ENCODE data around the gene IQUB.
"Not testable (repeated sequence)": the region's sequence is repeated elsewhere in the genome, so short reads cannot be mapped to it uniquely, and the experiment has no call there.

IQUB gene

DNA sequence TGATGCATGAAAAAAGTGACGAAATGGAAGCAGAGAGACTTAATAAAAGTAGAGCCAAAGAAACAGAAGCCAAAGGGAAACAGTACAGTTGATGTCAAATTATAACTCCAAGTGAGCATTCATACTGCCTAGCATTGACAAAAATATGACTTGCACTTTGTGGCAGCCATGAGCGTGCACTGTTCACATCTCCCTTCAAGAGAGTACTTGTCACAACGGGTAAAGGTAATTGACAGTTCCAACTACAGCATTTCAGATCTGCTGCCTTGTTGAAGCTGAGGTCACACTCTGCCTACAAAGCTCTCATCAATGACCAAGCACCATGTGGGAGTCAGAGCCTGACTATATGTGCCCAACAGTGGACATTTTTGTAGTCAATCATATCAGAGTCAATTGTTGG is 54.3 kb downstream of the IQUB start:
- no peak overlapping the region for H3K9ac ChIP-seq (ENCODE audit: low read length)
- H3K4me1 ChIP-seq (ENCODE audit: control insufficient read depth, low read depth, low read length), result no peaks in the 10 kb centered on the region
- H3K9me3 ChIP-seq (ENCODE audit: control insufficient read depth, low read depth, low read length), result no peaks in the 10 kb centered on the region
- no peak overlapping the region for H3K27ac ChIP-seq (ENCODE audit: low read length)
- no peak overlapping the region for H3K4me3 ChIP-seq (ENCODE audit: low read length)
- H3K27me3 ChIP-seq (ENCODE audit: control insufficient read depth, insufficient read depth, low read length), result no peaks in the 10 kb centered on the region
- no peaks in the 10 kb centered on the region for H3K36me3 ChIP-seq (ENCODE audit: control insufficient read depth, low read depth, low read length)

DNA sequence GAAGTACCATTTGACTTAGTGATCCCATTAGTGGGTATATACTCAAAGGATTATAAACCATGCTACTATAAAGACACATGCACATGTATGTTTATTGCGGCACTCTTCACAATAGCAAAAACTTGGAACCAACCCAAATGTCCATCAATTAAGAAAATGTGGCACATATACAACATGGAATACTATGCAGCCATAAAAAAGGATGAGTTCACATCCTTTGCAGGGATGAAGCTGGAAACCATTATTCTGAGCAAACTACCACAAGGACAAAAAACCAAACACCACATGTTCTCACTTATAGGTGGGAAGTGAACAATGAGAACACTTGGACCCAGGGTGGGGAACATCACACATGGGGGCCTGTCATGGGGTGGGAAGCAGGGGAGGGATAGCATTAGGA is 56.3 kb downstream of the IQUB start:
- not testable (repeated sequence) for H3K27me3 ChIP-seq (ENCODE audit: control insufficient read depth, insufficient read depth, low read length); H3K4me3 ChIP-seq (ENCODE audit: low read length)

DNA sequence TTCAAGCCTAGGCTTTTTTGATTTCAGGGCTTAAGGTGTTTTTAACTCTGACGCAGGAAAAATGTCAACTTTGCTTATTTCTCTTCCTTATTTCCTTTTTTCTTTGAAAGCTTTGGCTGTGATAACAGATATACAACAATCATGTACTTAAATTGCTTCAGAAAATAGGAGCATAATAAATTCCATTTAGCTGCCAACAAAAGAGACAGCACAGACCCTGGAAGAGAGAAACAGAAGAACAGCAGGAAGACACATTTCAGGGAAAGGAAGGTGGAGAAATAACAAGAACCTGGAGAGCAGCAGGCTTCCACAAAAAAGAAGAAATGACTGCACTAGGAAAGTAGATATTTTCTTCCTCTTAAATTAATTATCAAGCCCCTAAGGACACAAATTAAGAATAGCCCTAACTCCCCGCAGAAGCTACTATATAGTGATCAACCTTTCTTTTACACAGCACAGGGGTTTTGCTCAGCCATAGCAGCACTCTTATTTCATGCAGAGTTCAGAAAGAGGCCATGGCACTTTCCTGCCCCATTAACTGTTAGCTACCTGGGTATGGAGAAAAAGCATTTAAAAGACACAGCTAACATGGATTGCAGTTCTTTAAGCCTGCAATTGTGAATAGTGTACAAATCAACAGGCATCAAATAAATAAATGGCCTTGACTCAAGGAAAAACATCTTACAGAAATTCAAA is 61.5 kb downstream of the IQUB start:
- Histone ChIP-seq H3K4me3 (ENCODE audit: low read length) (no peak overlapping the region), H3K4me1 (ENCODE audit: control insufficient read depth, low read depth, low read length) (peaks cover 10% of the 10 kb centered on the region), H3K36me3 (ENCODE audit: control insufficient read depth, low read depth, low read length) (no peaks in the 10 kb centered on the region), H3K9ac (ENCODE audit: low read length) (no peak overlapping the region), H3K9me3 (ENCODE audit: control insufficient read depth, low read depth, low read length) (no peaks in the 10 kb centered on the region), H3K27me3 (ENCODE audit: control insufficient read depth, insufficient read depth, low read length) (no peaks in the 10 kb centered on the region), H3K27ac (ENCODE audit: low read length) (no peak overlapping the region)

More for the DNA sequence above, 56.3 kb downstream of the IQUB start:
- not testable (repeated sequence) for H3K27ac ChIP-seq (ENCODE audit: low read length); H3K9me3 ChIP-seq (ENCODE audit: control insufficient read depth, low read depth, low read length); H3K4me1 ChIP-seq (ENCODE audit: control insufficient read depth, low read depth, low read length); H3K9ac ChIP-seq (ENCODE audit: low read length); H3K36me3 ChIP-seq (ENCODE audit: control insufficient read depth, low read depth, low read length)

DNA sequence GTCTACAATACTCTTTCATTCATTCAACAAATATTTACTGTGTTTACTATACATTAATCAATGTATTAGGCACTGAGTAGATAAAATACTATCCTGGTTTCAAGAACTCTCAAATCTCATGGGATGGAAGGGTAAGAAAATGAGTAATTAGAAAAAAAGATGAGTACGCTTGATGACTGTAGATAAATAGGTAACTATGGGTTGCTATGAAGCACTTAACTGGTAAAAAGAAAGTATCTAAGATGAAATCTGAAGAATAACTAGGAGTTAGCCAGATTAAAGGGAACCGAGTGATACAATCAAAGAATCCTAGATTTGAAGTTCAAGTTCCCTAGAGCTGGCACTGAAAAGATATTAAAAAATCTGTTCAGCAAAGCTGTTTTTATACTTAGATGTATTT is 62.1 kb downstream of the IQUB start:
- no peaks in the 10 kb centered on the region for H3K27me3 ChIP-seq (ENCODE audit: control insufficient read depth, insufficient read depth, low read length)
- H3K9me3 ChIP-seq (ENCODE audit: control insufficient read depth, low read depth, low read length), result no peaks in the 10 kb centered on the region
- H3K4me1 ChIP-seq (ENCODE audit: control insufficient read depth, low read depth, low read length), result peaks cover 10% of the 10 kb centered on the region
- H3K9ac ChIP-seq (ENCODE audit: low read length), result no peak overlapping the region
- H3K27ac ChIP-seq (ENCODE audit: low read length), result no peak overlapping the region
- no peak overlapping the region for H3K4me3 ChIP-seq (ENCODE audit: low read length)
- H3K36me3 ChIP-seq (ENCODE audit: control insufficient read depth, low read depth, low read length), result no peaks in the 10 kb centered on the region

DNA sequence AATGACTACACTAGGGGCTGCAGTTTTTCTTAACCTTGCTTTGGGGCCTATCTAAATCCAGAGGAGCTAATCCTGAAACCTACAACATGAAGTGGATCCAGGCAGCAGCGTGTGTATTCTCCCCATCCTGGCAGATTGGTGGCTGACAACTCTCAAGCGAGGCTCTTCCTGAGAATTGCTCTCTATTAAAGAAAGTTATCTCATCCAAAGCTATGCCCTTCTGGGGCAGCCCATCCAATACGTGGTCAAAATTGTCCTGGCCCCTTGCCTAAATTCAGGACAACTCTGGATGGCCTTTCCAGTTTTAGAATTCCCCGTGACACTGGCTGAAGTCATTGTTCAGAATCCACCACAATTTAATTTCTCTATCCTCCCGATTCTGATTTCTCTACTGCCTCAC is 66.1 kb downstream of the IQUB start:
- Histone ChIP-seq H3K27me3 (ENCODE audit: control insufficient read depth, insufficient read depth, low read length) (no peaks in the 10 kb centered on the region), H3K9ac (ENCODE audit: low read length) (no peak overlapping the region), H3K4me1 (ENCODE audit: control insufficient read depth, low read depth, low read length) (peaks cover 10% of the 10 kb centered on the region), H3K4me3 (ENCODE audit: low read length) (no peak overlapping the region), H3K9me3 (ENCODE audit: control insufficient read depth, low read depth, low read length) (no peaks in the 10 kb centered on the region), H3K27ac (ENCODE audit: low read length) (no peak overlapping the region), H3K36me3 (ENCODE audit: control insufficient read depth, low read depth, low read length) (no peaks in the 10 kb centered on the region)

DNA sequence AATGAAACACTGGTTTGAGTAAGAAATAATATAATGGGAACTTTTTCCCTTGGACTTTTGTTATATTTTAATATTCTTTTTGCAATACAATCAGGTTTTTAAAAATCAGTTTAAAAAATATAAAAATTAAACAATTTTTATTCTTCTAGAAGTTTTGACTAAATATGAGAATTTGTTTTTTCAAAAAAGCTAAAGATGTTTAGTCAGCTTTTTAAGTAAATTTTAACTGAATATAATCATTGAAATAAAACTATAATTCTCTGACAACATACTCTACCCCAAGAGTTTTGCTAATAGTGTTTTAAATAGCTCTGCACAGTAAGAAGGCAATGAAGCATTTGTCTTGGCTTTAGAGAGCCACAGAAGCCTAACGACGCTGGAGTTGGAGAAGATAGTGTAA is 70.5 kb downstream of the IQUB start:
- Histone ChIP-seq H3K9me3 (ENCODE audit: control insufficient read depth, low read depth, low read length) (no peaks in the 10 kb centered on the region), H3K27ac (ENCODE audit: low read length) (no peak overlapping the region), H3K36me3 (ENCODE audit: control insufficient read depth, low read depth, low read length) (no peaks in the 10 kb centered on the region), H3K9ac (ENCODE audit: low read length) (no peak overlapping the region), H3K27me3 (ENCODE audit: control insufficient read depth, insufficient read depth, low read length) (no peaks in the 10 kb centered on the region), H3K4me3 (ENCODE audit: low read length) (no peak overlapping the region), H3K4me1 (ENCODE audit: control insufficient read depth, low read depth, low read length) (no peaks in the 10 kb centered on the region)

DNA sequence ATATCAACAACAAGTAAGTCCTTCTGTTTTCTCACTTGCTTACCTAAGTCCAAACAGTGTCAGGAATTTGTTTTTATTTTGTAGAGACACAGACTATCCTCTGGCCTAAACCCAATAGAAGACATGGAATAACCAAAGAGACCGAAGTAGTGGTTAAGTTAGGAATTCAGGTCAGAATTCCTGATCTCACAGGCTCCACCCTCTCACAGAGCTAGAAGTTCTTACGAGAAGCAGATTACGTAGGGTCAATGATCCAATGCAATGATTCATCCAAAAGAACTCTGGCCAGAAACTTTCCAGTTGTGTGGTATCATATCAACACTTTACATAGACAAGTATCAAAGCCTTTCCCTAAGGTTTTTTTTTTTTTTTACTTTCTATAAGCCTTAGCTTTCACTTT is 73.8 kb downstream of the IQUB start:
- Histone ChIP-seq H3K9me3 (ENCODE audit: control insufficient read depth, low read depth, low read length) (no peaks in the 10 kb centered on the region), H3K9ac (ENCODE audit: low read length) (no peak overlapping the region), H3K4me1 (ENCODE audit: control insufficient read depth, low read depth, low read length) (no peaks in the 10 kb centered on the region), H3K36me3 (ENCODE audit: control insufficient read depth, low read depth, low read length) (no peaks in the 10 kb centered on the region), H3K27ac (ENCODE audit: low read length) (no peak overlapping the region), H3K27me3 (ENCODE audit: control insufficient read depth, insufficient read depth, low read length) (no peaks in the 10 kb centered on the region), H3K4me3 (ENCODE audit: low read length) (no peak overlapping the region)

DNA sequence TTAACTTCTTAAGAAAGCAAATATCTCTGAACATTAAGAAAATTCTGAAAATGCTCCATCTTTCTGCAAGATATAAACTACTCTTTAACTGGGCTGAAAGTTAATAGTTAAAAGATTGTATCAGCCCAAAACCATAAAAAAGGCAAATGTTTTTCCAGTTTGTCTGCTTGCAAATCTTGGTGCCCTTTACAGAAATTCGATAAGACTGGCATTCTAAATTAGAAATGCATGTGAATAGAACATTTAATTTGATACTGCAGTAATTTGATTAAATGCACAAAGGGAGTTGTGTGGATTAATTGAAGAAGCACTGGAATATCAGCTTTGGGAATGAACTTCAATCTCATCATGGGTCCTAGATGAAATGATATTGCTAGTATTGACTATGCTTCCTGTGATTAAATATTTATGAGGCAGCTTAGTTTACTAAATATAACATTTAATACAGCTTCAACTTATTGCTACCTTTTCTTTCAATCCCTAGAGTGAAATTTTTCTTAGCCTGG is 78.4 kb downstream of the IQUB start:
- Histone ChIP-seq H3K36me3 (ENCODE audit: control insufficient read depth, low read depth, low read length) (no peaks in the 10 kb centered on the region), H3K27ac (ENCODE audit: low read length) (no peak overlapping the region), H3K27me3 (ENCODE audit: control insufficient read depth, insufficient read depth, low read length) (no peaks in the 10 kb centered on the region), H3K4me3 (ENCODE audit: low read length) (no peak overlapping the region), H3K4me1 (ENCODE audit: control insufficient read depth, low read depth, low read length) (no peaks in the 10 kb centered on the region), H3K9me3 (ENCODE audit: control insufficient read depth, low read depth, low read length) (peaks cover 4% of the 10 kb centered on the region), H3K9ac (ENCODE audit: low read length) (no peak overlapping the region)

DNA sequence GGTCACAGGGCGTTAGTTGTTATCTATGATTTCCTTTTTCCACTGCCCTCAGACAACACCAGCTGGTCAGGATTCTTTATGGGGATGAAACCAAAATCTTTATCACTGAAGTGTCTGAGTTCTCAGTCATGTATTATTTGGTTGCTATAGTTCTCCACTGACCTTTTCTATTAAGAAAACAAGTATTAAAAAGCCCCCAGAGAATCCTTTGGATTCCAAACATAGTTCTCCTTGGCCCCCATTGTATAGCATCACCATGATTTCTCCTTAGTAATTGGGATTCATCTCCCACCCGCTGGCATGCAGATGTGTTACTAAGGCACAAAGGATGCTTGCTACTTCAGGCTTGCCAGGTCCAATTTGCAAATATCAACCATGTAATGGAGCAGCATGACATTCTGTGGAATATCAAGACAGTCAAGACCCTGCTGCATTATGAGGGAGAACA is 94.3 kb downstream of the IQUB start:
- no peaks in the 10 kb centered on the region for H3K36me3 ChIP-seq (ENCODE audit: control insufficient read depth, low read depth, low read length)
- H3K27me3 ChIP-seq (ENCODE audit: control insufficient read depth, insufficient read depth, low read length), result no peaks in the 10 kb centered on the region
- H3K9ac ChIP-seq (ENCODE audit: low read length), result peak overlapping the region; percentile 41
- H3K4me1 ChIP-seq (ENCODE audit: control insufficient read depth, low read depth, low read length), result peaks cover 23% of the 10 kb centered on the region
- peak overlapping the region; percentile 94 for H3K27ac ChIP-seq (ENCODE audit: low read length)
- no peaks in the 10 kb centered on the region for H3K9me3 ChIP-seq (ENCODE audit: control insufficient read depth, low read depth, low read length)
- peak overlapping the region; percentile 5 for H3K4me3 ChIP-seq (ENCODE audit: low read length)

DNA sequence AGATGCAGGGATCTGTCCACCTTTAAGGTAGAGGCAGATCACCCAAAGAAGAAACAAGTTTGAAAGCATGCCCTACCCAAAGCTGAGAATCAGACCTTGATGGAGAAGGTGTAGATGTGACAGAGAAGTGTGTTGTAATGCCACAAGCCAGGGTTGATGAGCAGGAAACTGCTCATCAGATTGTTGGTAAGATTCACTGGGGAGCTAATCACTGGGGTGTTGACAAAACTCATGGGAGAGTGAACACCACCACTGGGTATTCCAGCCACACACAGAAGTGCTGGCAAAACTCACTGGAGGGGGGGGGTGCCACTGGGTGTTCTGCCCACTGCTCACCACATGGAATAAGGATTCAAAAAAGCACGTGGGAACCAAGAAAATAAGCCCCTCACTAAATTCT is 95.2 kb downstream of the IQUB start:
- Histone ChIP-seq H3K27ac (ENCODE audit: low read length) (peak overlapping the region; percentile 8), H3K9ac (ENCODE audit: low read length) (peak overlapping the region; percentile 41), H3K4me1 (ENCODE audit: control insufficient read depth, low read depth, low read length) (peaks cover 23% of the 10 kb centered on the region), H3K36me3 (ENCODE audit: control insufficient read depth, low read depth, low read length) (no peaks in the 10 kb centered on the region), H3K9me3 (ENCODE audit: control insufficient read depth, low read depth, low read length) (no peaks in the 10 kb centered on the region), H3K4me3 (ENCODE audit: low read length) (no peak overlapping the region), H3K27me3 (ENCODE audit: control insufficient read depth, insufficient read depth, low read length) (no peaks in the 10 kb centered on the region)

DNA sequence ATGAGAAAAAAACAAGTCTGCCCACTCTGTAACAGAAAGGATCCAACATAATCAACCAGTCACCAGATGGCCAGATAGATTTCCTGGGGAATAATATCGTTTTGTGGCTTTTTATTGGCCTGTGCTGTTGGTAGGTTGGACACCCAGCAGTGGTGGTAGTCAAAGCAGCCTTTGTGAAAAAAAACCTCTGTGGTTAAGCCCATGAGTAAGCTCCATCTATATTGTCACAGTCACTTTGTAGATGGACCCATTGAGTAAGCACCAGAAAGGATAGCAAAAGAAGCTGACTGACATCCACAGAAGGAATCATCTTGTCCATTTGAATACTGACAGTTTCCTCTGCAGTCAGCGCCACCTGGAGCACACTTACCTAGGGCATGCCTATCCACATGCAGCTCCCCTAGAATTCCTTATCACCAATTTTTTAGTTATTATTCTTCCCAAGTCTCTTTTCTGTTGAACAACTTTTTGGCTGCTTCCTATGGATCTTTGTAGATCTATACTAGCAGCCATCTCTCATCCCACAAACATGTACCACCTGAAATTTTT is 96.9 kb downstream of the IQUB start:
- peaks cover 28% of the 10 kb centered on the region for H3K4me1 ChIP-seq (ENCODE audit: control insufficient read depth, low read depth, low read length)
- H3K4me3 ChIP-seq (ENCODE audit: low read length), result no peak overlapping the region
- no peaks in the 10 kb centered on the region for H3K36me3 ChIP-seq (ENCODE audit: control insufficient read depth, low read depth, low read length)
- H3K27ac ChIP-seq (ENCODE audit: low read length), result no peak overlapping the region
- no peak overlapping the region for H3K9ac ChIP-seq (ENCODE audit: low read length)
- no peaks in the 10 kb centered on the region for H3K9me3 ChIP-seq (ENCODE audit: control insufficient read depth, low read depth, low read length)
- H3K27me3 ChIP-seq (ENCODE audit: control insufficient read depth, insufficient read depth, low read length), result no peaks in the 10 kb centered on the region

DNA sequence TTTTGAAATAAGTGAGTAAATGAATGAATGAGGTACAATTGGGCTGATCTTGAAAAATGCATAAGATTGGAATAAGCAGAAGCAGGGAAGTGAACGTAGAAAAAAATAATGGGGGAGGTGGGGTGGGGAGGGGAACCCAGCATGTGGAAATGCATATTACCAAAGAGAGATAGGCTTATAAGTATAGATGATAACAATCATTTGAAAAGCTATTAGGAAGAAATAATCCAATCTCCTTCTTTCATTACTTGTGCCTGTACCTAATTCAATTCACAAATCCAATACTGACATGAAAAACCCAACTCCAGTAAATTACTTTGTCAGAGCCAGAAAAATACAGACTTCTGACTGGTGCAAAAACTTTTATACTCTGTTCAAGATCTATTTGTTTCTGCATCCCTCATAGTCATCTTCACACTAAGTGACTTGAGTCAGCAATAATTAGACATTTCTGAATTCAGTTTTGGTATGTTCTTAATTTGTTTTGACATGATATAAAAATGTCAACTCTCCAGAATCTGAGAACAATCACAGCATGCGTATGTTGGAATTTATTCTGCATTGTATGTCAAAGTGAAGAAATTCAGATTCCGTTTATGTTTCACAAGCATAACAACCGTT is 99.2 kb downstream of the IQUB start:
- Histone ChIP-seq H3K36me3 (ENCODE audit: control insufficient read depth, low read depth, low read length) (no peaks in the 10 kb centered on the region), H3K27me3 (ENCODE audit: control insufficient read depth, insufficient read depth, low read length) (no peaks in the 10 kb centered on the region), H3K9ac (ENCODE audit: low read length) (no peak overlapping the region), H3K4me1 (ENCODE audit: control insufficient read depth, low read depth, low read length) (peaks cover 23% of the 10 kb centered on the region), H3K4me3 (ENCODE audit: low read length) (no peak overlapping the region), H3K27ac (ENCODE audit: low read length) (no peak overlapping the region), H3K9me3 (ENCODE audit: control insufficient read depth, low read depth, low read length) (no peaks in the 10 kb centered on the region)

Measured in iPS-18a (cell line).